ENCODE measurements around the gene ZNF414. TPM values are rescaled to one million over a fixed set of nuclear protein-coding genes. Genes with fewer than 3 reads are reported as not detected.

ZNF414 gene
- total RNA-seq (2022; extraction: Qiagen RNA extraction; ENCODE audit: low read depth) = 14.1 to 21.3 TPM (median 18.4 TPM) in 5 replicates

GRCh38 chr19:8513687-8514504, at the start of gene ZNF414:
ZNF414 (minus strand) TSS chr19:8514167; CDS start chr19:8514046, 121 bp downstream.

Other genes starting within 250 kb of the ZNF414 start
- gene CD320, start 205.8 kb downstream of the ZNF414 start, total RNA-seq (2022; extraction: Qiagen RNA extraction; ENCODE audit: low read depth) = 64.1 to 101 TPM (median 91.3 TPM) in 5 replicates
- 67.6 to 88.6 TPM (median 85.0 TPM) in 5 replicates for gene NDUFA7, start 192.8 kb downstream of the ZNF414 start, total RNA-seq (2022; extraction: Qiagen RNA extraction; ENCODE audit: low read depth)
- 406 to 906 TPM (median 811 TPM) in 5 replicates for gene RPS28, start 192.7 kb downstream of the ZNF414 start, total RNA-seq (2022; extraction: Qiagen RNA extraction; ENCODE audit: low read depth)
- 2.7 to 4.5 TPM (median 3.2 TPM) in 5 replicates for gene KANK3, start 170.9 kb downstream of the ZNF414 start, total RNA-seq (2022; extraction: Qiagen RNA extraction; ENCODE audit: low read depth)
- 41.1 to 55.3 TPM (median 50.4 TPM) in 5 replicates for gene ANGPTL4, start 150.0 kb downstream of the ZNF414 start, total RNA-seq (2022; extraction: Qiagen RNA extraction; ENCODE audit: low read depth)
- 74.0 to 98.5 TPM (median 81.5 TPM) in 5 replicates for gene RAB11B, start 123.8 kb downstream of the ZNF414 start, total RNA-seq (2022; extraction: Qiagen RNA extraction; ENCODE audit: low read depth)
- gene MARCHF2, start 100.9 kb downstream of the ZNF414 start, total RNA-seq (2022; extraction: Qiagen RNA extraction; ENCODE audit: low read depth) = 13.2 to 17.9 TPM (median 16.4 TPM) in 5 replicates
- 231 to 250 TPM (median 235 TPM) in 5 replicates for gene HNRNPM, start 69.2 kb downstream of the ZNF414 start, total RNA-seq (2022; extraction: Qiagen RNA extraction; ENCODE audit: low read depth)
- 0.13 to 0.24 TPM (median 0.14 TPM) in 4 of 5 replicates, not detected in the other for gene PRAM1, start 11.5 kb downstream of the ZNF414 start, total RNA-seq (2022; extraction: Qiagen RNA extraction; ENCODE audit: low read depth)
- gene MYO1F, start 63.3 kb upstream of the ZNF414 start, total RNA-seq (2022; extraction: Qiagen RNA extraction; ENCODE audit: low read depth) = 0.22 to 0.35 TPM (median 0.28 TPM) in 5 replicates
- 13.7 to 19.0 TPM (median 17.6 TPM) in 5 replicates for gene ADAMTS10, start 96.5 kb upstream of the ZNF414 start, total RNA-seq (2022; extraction: Qiagen RNA extraction; ENCODE audit: low read depth)
- gene NFILZ, start 116.5 kb upstream of the ZNF414 start, total RNA-seq (2022; extraction: Qiagen RNA extraction; ENCODE audit: low read depth) = not detected in 5 replicates
- not detected in 5 replicates for gene ACTL9, start 184.6 kb upstream of the ZNF414 start, total RNA-seq (2022; extraction: Qiagen RNA extraction; ENCODE audit: low read depth)
- gene OR2Z1, start 207.5 kb upstream of the ZNF414 start, total RNA-seq (2022; extraction: Qiagen RNA extraction; ENCODE audit: low read depth) = not detected in 5 replicates

All from A549 treated with DMSO at 1 μM for 4 hours (cell line).